Measurements from ENCODE around the gene TMEM250.
A peak's percentile ranks its signal among the peaks of the same experiment; 100 is the strongest.

The TMEM250 gene

GRCh38 chr9:136118320-136119060, at the start of gene TMEM250:
Gene TMEM250, minus strand, starts transcription at chr9:136118875. Its CDS starts 1,975 bp downstream, at chr9:136116900.
- Histone ChIP-seq H3K4me1 (ENCODE audit: control insufficient read depth, low read depth, low read length) (peaks cover 10% of the 10 kb centered on the region), H3K9me3 (ENCODE audit: control insufficient read depth, low read depth, low read length) (no peaks in the 10 kb centered on the region), H3K36me3 (ENCODE audit: control insufficient read depth, low read depth, low read length) (peaks cover 9% of the 10 kb centered on the region), H3K9ac (ENCODE audit: low read length) (peak within 1 kb of the TSS; percentile 69), H3K27ac (ENCODE audit: low read length) (no peak within 1 kb of the TSS), H3K4me3 (ENCODE audit: low read length) (peak within 1 kb of the TSS; percentile 70), H3K27me3 (ENCODE audit: control insufficient read depth, insufficient read depth, low read length) (peaks cover 4% of the 10 kb centered on the region)

- H3K4me1 ChIP-seq (ENCODE audit: control insufficient read depth, low read depth, low read length): no peaks in the 10 kb centered on the region
- H3K36me3 ChIP-seq (ENCODE audit: control insufficient read depth, low read depth, low read length): no peaks in the 10 kb centered on the region
- H3K27ac ChIP-seq (ENCODE audit: low read length): no peak overlapping the region
- H3K9me3 ChIP-seq (ENCODE audit: control insufficient read depth, low read depth, low read length): no peaks in the 10 kb centered on the region
- H3K4me3 ChIP-seq (ENCODE audit: low read length): no peak overlapping the region
- H3K9ac ChIP-seq (ENCODE audit: low read length): no peak overlapping the region
- no peaks in the 10 kb centered on the region for H3K27me3 ChIP-seq (ENCODE audit: control insufficient read depth, insufficient read depth, low read length)
Measured at GRCh38 chr9:136163248-136163850, 44.7 kb upstream of the TMEM250 start.

GRCh38 chr9:136160995-136161610, 42.4 kb upstream of the TMEM250 start:
- Histone ChIP-seq H3K4me1 (ENCODE audit: control insufficient read depth, low read depth, low read length) (no peaks in the 10 kb centered on the region), H3K27ac (ENCODE audit: low read length) (no peak overlapping the region), H3K4me3 (ENCODE audit: low read length) (no peak overlapping the region), H3K27me3 (ENCODE audit: control insufficient read depth, insufficient read depth, low read length) (no peaks in the 10 kb centered on the region), H3K9ac (ENCODE audit: low read length) (no peak overlapping the region), H3K9me3 (ENCODE audit: control insufficient read depth, low read depth, low read length) (no peaks in the 10 kb centered on the region), H3K36me3 (ENCODE audit: control insufficient read depth, low read depth, low read length) (no peaks in the 10 kb centered on the region)

GRCh38 chr9:136160381-136160841, 41.7 kb upstream of the TMEM250 start:
- Histone ChIP-seq H3K4me1 (ENCODE audit: control insufficient read depth, low read depth, low read length) (no peaks in the 10 kb centered on the region), H3K36me3 (ENCODE audit: control insufficient read depth, low read depth, low read length) (no peaks in the 10 kb centered on the region), H3K4me3 (ENCODE audit: low read length) (no peak overlapping the region), H3K9ac (ENCODE audit: low read length) (no peak overlapping the region), H3K9me3 (ENCODE audit: control insufficient read depth, low read depth, low read length) (no peaks in the 10 kb centered on the region), H3K27ac (ENCODE audit: low read length) (no peak overlapping the region), H3K27me3 (ENCODE audit: control insufficient read depth, insufficient read depth, low read length) (no peaks in the 10 kb centered on the region)

- Histone ChIP-seq H3K27ac (ENCODE audit: low read length) (no peak overlapping the region), H3K9me3 (ENCODE audit: control insufficient read depth, low read depth, low read length) (no peaks in the 10 kb centered on the region), H3K36me3 (ENCODE audit: control insufficient read depth, low read depth, low read length) (no peaks in the 10 kb centered on the region), H3K4me3 (ENCODE audit: low read length) (no peak overlapping the region), H3K27me3 (ENCODE audit: control insufficient read depth, insufficient read depth, low read length) (no peaks in the 10 kb centered on the region), H3K9ac (ENCODE audit: low read length) (no peak overlapping the region), H3K4me1 (ENCODE audit: control insufficient read depth, low read depth, low read length) (no peaks in the 10 kb centered on the region)
Measured at GRCh38 chr9:136159851-136160250, 41.2 kb upstream of the TMEM250 start.

GRCh38 chr9:136157477-136158265, 39.0 kb upstream of the TMEM250 start:
- Histone ChIP-seq H3K4me3 (ENCODE audit: low read length) (no peak overlapping the region), H3K27ac (ENCODE audit: low read length) (no peak overlapping the region), H3K9me3 (ENCODE audit: control insufficient read depth, low read depth, low read length) (no peaks in the 10 kb centered on the region), H3K9ac (ENCODE audit: low read length) (no peak overlapping the region), H3K4me1 (ENCODE audit: control insufficient read depth, low read depth, low read length) (no peaks in the 10 kb centered on the region), H3K36me3 (ENCODE audit: control insufficient read depth, low read depth, low read length) (no peaks in the 10 kb centered on the region), H3K27me3 (ENCODE audit: control insufficient read depth, insufficient read depth, low read length) (peaks cover 3% of the 10 kb centered on the region)

- H3K9ac ChIP-seq (ENCODE audit: low read length): no peak overlapping the region
- no peaks in the 10 kb centered on the region for H3K36me3 ChIP-seq (ENCODE audit: control insufficient read depth, low read depth, low read length)
- no peak overlapping the region for H3K4me3 ChIP-seq (ENCODE audit: low read length)
- H3K27ac ChIP-seq (ENCODE audit: low read length): no peak overlapping the region
- H3K9me3 ChIP-seq (ENCODE audit: control insufficient read depth, low read depth, low read length): no peaks in the 10 kb centered on the region
- peaks cover 5% of the 10 kb centered on the region for H3K4me1 ChIP-seq (ENCODE audit: control insufficient read depth, low read depth, low read length)
- peaks cover 15% of the 10 kb centered on the region for H3K27me3 ChIP-seq (ENCODE audit: control insufficient read depth, insufficient read depth, low read length)
Measured at GRCh38 chr9:136156209-136157120, 37.8 kb upstream of the TMEM250 start.

- Histone ChIP-seq H3K9ac (ENCODE audit: low read length) (no peak overlapping the region), H3K27ac (ENCODE audit: low read length) (no peak overlapping the region), H3K4me3 (ENCODE audit: low read length) (no peak overlapping the region), H3K9me3 (ENCODE audit: control insufficient read depth, low read depth, low read length) (no peaks in the 10 kb centered on the region), H3K4me1 (ENCODE audit: control insufficient read depth, low read depth, low read length) (peaks cover 12% of the 10 kb centered on the region), H3K27me3 (ENCODE audit: control insufficient read depth, insufficient read depth, low read length) (peaks cover 24% of the 10 kb centered on the region), H3K36me3 (ENCODE audit: control insufficient read depth, low read depth, low read length) (no peaks in the 10 kb centered on the region)
Measured at GRCh38 chr9:136155576-136155975, 36.9 kb upstream of the TMEM250 start.

- Histone ChIP-seq H3K36me3 (ENCODE audit: control insufficient read depth, low read depth, low read length) (no peaks in the 10 kb centered on the region), H3K27ac (ENCODE audit: low read length) (no peak overlapping the region), H3K9me3 (ENCODE audit: control insufficient read depth, low read depth, low read length) (no peaks in the 10 kb centered on the region), H3K4me3 (ENCODE audit: low read length) (no peak overlapping the region), H3K4me1 (ENCODE audit: control insufficient read depth, low read depth, low read length) (peaks cover 12% of the 10 kb centered on the region), H3K27me3 (ENCODE audit: control insufficient read depth, insufficient read depth, low read length) (peaks cover 30% of the 10 kb centered on the region), H3K9ac (ENCODE audit: low read length) (no peak overlapping the region)
Measured at GRCh38 chr9:136154943-136155342, 36.3 kb upstream of the TMEM250 start.

GRCh38 chr9:136153381-136154065, 34.8 kb upstream of the TMEM250 start:
- Histone ChIP-seq H3K4me1 (ENCODE audit: control insufficient read depth, low read depth, low read length) (peaks cover 17% of the 10 kb centered on the region), H3K27me3 (ENCODE audit: control insufficient read depth, insufficient read depth, low read length) (peaks cover 38% of the 10 kb centered on the region), H3K4me3 (ENCODE audit: low read length) (no peak overlapping the region), H3K9me3 (ENCODE audit: control insufficient read depth, low read depth, low read length) (no peaks in the 10 kb centered on the region), H3K9ac (ENCODE audit: low read length) (no peak overlapping the region), H3K36me3 (ENCODE audit: control insufficient read depth, low read depth, low read length) (no peaks in the 10 kb centered on the region), H3K27ac (ENCODE audit: low read length) (no peak overlapping the region)

Measured in iPS-18a (cell line).